ENCODE data around the gene PLPPR2.
A peak's percentile ranks its signal among the peaks of the same experiment; 100 is the strongest.
"Not testable (repeated sequence)": the region's sequence is repeated elsewhere in the genome, so short reads cannot be mapped to it uniquely, and the experiment has no call there.

Gene PLPPR2

DNA sequence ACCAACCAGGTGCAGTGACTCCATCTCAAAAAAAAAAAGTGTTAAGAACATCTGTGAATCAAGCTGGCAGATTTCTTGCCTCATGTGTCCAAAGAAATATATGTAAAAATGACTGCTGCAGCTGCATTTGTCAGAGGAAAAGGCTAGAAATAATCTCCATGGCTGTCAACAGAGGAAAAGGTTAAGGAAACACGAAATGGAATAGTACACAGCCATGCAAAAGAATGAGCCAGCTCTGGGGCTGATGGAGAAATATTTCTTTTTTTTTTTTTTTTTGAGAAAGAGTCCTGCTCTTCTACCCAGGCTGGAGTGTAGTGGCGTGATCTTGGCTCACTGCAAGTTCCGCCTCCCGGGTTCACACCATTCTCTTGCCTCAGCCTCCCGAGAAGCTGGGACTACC lies 22.4 kb upstream of the PLPPR2 start:
- no peak overlapping the region for H3K4me3 ChIP-seq (ENCODE audit: low read depth, low read length)
- H3K27me3 ChIP-seq, result no peaks in the 10 kb centered on the region
- TF ChIP-seq CTCF (IDR thresholded peaks at IDR 0.05; ENCODE audit: low read depth, low read length), result no peak
- no peaks in the 10 kb centered on the region for H3K4me1 ChIP-seq
- H3K36me3 ChIP-seq, result peaks cover 4% of the 10 kb centered on the region
- no peak for DNase-seq
- H3K9me3 ChIP-seq, result no peaks in the 10 kb centered on the region

- not testable (repeated sequence) for H3K4me1 ChIP-seq; H3K36me3 ChIP-seq; H3K9me3 ChIP-seq; H3K27me3 ChIP-seq; DNase-seq; H3K4me3 ChIP-seq (ENCODE audit: low read depth, low read length)
These were observed 21.4 kb upstream of the PLPPR2 start for GRCh38 chr19:11333838-11334237.

DNA sequence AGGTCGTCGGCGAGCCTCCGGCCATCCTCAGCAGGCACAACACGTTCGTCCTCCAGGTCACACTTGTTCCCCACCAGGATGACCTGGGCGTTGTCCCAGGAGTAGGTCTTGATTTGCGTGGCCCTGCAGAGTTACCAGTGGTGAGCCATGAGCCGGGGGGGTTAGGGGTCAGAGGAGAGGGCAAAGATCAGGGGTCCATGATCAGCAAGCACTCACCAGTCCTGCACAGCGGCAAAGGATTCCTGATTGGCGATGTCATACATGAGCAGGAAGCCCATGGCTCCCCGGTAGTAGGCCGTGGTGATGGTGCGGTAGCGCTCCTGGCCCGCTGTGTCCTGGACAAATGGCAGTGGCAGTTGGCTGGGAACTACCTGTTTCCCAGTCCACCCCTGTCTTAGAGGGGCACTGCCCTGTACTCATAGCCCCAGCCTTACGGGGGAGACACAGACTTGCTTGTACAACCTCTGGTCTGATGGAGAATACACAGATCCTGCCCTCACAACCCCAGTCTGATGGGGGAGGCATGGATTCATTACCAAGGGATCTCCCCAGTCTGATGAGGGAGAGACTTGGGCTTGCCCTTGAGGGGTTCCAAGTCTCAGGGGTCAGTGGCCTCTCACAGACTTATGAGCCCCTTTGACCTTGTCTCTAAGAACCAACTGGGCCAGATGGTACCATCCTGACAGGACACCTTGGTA lies 19.6 kb upstream of the PLPPR2 start:
- DNase-seq, result no peak
- Histone ChIP-seq H3K4me1 (no peaks in the 10 kb centered on the region), H3K36me3 (peaks cover 4% of the 10 kb centered on the region), H3K9me3 (no peaks in the 10 kb centered on the region), H3K27me3 (no peaks in the 10 kb centered on the region), H3K4me3 (ENCODE audit: low read depth, low read length) (no peak overlapping the region)
- no peak for TF ChIP-seq CTCF (IDR thresholded peaks at IDR 0.05; ENCODE audit: low read depth, low read length)

- DNase-seq, result no peak
- TF ChIP-seq CTCF (IDR thresholded peaks at IDR 0.05; ENCODE audit: low read depth, low read length), result no peak
- no peaks in the 10 kb centered on the region for H3K4me1 ChIP-seq
- peaks cover 8% of the 10 kb centered on the region for H3K36me3 ChIP-seq
- no peaks in the 10 kb centered on the region for H3K27me3 ChIP-seq
- no peak overlapping the region for H3K4me3 ChIP-seq (ENCODE audit: low read depth, low read length)
- no peaks in the 10 kb centered on the region for H3K9me3 ChIP-seq
These were observed 18.2 kb upstream of the PLPPR2 start for GRCh38 chr19:11337080-11337479.

- no peaks in the 10 kb centered on the region for H3K4me1 ChIP-seq
- peaks cover 8% of the 10 kb centered on the region for H3K36me3 ChIP-seq
- H3K9me3 ChIP-seq, result no peaks in the 10 kb centered on the region
- no peak for TF ChIP-seq CTCF (IDR thresholded peaks at IDR 0.05; ENCODE audit: low read depth, low read length)
- no peak for DNase-seq
- no peak overlapping the region for H3K4me3 ChIP-seq (ENCODE audit: low read depth, low read length)
- H3K27me3 ChIP-seq, result no peaks in the 10 kb centered on the region
These were observed 17.1 kb upstream of the PLPPR2 start for GRCh38 chr19:11338121-11338520.

- no peaks in the 10 kb centered on the region for H3K4me1 ChIP-seq
- H3K36me3 ChIP-seq, result peaks cover 8% of the 10 kb centered on the region
- no peaks in the 10 kb centered on the region for H3K27me3 ChIP-seq
- DNase-seq, result no peak
- no peak for TF ChIP-seq CTCF (IDR thresholded peaks at IDR 0.05; ENCODE audit: low read depth, low read length)
- no peaks in the 10 kb centered on the region for H3K9me3 ChIP-seq
- H3K4me3 ChIP-seq (ENCODE audit: low read depth, low read length), result peak overlapping the region; percentile 70
These were observed 16.5 kb upstream of the PLPPR2 start for GRCh38 chr19:11338569-11339253.

Measured in BE2C (cell line).